HL-60/S4 treated with retinoic acid at 250 ng/mL for 4 days and 3 days (cell line): Measurements from ENCODE around the gene PRKACA.
"Not testable (repeated sequence)": the region's sequence is repeated elsewhere in the genome, so short reads cannot be mapped to it uniquely, and the experiment has no call there.

Experiments
- in situ Hi-C: fragments of 300-500 bp; cut with MboI; formaldehyde crosslinking; loops from 2 replicates; pipeline ENCODE4 v1.7.0; 2022; ENCODE audit warnings: low sequenced_read_pairs

Gene PRKACA

DNA sequence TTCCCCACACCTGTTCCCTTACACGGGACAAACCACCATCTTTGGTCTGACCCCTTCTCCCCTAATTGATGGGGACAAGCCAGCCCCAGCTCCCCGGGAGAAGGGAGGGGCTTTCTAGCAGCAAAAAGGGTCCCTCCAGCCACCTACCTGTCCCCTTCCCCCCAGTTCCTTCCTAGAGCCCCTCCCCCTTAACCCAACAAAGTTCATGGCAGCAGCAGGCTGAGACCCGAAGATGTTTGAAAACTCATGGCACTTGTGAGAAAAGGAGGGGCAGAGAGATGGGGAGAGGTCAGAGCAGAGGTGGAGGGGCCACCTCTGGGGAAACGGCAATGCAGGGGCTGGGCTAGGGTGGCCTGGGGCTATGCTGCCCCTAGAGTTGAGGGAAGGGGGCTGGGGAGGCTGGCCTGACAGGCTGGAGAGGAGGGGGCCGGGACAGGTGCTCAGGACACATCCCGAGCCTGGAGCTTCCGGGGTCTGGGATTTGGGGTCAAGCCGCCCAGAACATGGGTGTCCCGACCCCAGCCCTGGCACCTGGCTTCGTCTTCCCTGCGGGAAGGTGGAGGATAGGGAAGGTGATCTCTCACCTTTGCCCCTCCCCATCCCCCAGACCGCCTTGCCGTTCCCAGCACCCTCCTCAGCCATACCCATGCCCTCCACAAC, 31.3 kb upstream of the PRKACA start:
- in situ Hi-C loops, result no loop called here

DNA sequence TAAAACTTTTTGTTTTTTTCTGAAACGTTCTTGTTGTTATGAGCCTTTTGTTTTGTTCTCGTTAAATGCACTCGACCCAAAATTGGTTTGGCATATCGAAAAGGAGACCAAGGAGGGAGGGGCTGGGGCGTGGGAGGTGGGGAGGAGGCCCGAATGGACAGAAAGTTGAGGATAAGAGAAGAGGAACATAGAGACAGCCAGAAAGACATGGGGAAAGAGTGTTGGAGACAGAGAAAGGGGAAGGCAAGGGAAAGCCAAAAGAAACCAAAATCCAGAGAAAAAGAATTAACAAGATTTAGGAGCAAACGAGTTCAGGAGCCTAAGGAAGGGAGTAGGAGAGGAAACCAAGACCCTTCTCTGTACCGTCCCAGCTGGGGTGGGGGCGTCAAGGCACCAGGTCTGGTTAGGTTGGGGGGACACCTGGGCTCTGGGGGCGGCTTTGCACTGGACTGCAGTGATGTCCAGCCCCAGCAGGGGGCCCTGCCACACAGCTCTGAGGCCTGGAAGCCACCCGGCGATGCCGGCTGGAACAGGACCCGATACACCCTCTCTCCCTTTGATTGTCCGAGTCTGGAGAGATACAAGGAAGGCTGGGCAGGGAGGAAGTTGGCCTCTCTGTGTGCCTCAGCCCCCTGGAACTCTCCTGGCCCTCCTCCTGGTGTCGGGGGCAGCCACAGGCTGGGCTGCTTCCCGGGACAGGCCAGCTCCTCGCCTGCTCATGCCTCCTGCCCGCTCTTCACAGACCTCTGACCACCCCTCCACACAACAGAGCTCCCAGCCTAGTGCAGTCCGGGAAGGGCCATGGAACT, 30.4 kb upstream of the PRKACA start:
- in situ Hi-C loops, result no loop called here

DNA sequence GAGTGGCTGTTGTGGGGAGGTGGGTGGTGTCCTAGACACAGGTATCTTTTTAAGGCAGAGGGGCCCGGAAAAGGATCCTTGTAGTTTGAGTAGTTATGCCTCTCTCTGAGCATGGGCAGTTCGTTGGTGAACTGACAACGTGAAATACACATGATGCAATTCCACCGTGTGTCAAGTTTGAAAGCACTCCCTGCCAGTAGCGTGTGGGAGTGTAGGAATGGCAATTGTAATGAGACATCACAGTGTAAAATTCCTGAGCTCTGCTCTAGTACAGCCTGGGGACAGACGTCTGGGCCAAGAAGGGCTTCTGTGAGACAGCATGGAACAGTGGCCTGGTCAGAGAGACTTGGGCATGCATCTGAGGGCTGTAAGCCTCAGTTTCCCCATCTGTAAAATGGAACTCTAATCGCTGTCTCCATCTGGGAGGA, 29.2 kb upstream of the PRKACA start:
- in situ Hi-C loops, result no loop called here

DNA sequence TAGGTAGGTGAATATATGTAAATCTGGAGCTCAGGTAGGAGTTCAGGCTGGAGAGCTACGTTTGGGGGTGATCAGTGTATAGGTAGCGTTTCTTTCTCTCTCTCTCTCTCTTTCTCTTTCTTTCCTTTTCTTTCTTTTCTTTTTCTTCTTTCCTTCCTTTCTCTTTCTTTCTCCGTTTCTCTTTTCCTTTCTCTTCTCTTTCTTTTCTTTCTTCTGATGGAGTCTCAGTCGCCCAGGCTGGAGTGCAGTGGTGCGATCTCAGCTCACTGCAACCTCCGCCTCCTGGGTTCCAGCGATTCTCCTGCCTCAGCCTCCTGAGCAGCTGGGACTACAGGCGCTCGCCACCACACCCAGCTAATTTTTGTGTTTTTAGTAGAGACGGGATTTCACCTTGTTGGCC, 28.6 kb upstream of the PRKACA start:
- in situ Hi-C loops, result not testable (repeated sequence)

DNA sequence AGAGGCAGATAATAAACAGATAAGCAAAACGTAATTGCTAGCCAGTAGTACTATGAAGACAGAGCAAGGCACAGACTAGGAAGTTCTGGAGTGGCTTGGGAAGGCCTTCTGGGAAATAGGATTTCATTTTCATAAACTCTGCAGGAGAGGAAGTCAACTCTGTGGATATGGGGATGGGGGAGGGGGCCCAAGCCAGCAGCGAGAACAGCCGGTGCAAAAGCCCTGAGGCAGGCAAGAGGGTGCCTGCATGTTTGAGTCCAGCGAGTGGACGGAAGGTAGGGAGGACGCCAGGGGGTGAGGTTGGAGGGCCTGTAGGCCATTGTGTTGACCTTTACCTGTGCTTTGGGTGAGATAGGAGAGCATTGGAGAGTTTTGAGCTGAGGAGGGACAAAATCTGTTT, 27.8 kb upstream of the PRKACA start:
- in situ Hi-C loops, result no loop called here

DNA sequence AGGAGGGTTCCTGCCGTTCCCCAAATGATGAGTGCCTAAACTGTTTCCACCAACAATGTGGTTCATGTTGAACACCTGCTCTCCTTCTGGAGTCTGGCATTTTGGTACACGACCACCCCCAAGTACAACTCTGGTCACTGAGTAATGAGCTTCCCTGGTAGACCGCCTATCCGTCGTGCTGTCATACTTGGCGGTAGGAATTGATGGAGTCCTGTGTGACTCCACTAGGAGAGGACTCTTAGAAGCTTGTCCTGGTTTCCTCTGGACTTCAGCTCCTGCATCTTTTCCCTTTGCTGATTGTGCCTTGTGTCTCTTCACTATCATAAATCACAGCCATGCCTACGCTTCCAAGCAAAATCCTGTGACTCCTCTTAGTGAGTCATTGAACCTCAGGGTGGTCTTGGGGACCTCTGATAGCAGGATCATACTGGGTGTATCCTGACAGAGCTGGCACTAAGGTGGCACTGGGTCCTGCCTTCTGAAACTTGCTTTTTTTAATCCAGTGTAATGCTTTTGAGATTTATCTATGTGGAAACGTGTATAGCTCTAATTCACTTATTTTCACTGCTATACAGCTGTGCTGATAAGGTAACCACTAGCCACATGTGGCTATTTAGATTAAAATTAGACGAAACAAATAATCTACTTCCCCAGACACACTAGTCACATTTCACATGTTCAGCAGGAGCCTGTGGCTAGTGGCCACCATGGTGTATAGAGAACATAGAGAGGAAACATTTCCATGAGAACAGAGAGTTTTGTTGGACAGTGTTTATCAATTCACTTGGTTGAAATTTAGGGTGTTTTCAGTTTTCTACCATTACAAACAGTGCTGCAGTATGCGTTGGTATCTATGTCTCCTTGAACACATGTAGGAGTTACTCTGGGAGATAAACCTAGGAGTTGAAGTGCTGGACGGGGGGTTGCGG, 25.0 kb upstream of the PRKACA start:
- in situ Hi-C loops, result no loop called here

DNA sequence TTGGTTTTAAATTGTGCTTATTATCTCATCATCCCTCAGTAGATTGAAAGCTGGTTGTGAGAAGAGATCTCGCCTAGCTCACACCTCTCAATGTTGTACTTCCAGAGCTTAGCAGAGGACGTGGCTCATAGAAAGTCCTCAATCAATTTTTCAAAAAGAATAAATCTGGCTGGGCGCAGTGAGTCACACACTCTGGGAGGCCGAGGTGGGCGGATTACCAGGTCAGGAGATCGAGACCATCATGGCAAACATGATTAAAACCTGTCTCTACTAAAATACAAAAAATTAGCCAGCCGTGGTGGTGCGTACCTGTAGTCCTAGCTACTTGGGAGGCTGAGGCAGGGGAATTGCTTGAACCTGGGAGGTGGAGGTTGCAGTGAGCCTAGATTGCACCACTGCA, 23.5 kb upstream of the PRKACA start:
- in situ Hi-C loops, result no loop called here

DNA sequence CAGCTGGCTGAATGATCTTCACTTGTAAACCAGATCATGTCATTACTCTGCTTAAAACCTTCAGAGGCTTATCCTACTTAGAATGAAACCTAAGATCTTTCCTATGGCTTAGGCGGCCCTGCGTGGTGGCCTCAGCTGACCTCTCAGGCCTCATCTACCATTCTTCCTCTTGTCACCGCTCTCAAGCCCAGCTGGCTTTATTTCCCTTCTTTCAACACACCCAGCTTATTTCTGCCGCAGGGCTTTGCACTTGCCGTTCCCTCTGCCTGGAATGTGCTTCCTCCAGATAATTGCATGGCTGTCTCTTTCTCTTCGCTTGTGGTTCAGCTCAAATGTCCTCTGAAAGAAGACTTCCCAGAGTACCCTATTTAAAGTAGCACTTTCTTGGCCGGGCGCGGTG, 22.4 kb upstream of the PRKACA start:
- in situ Hi-C loops, result no loop called here

DNA sequence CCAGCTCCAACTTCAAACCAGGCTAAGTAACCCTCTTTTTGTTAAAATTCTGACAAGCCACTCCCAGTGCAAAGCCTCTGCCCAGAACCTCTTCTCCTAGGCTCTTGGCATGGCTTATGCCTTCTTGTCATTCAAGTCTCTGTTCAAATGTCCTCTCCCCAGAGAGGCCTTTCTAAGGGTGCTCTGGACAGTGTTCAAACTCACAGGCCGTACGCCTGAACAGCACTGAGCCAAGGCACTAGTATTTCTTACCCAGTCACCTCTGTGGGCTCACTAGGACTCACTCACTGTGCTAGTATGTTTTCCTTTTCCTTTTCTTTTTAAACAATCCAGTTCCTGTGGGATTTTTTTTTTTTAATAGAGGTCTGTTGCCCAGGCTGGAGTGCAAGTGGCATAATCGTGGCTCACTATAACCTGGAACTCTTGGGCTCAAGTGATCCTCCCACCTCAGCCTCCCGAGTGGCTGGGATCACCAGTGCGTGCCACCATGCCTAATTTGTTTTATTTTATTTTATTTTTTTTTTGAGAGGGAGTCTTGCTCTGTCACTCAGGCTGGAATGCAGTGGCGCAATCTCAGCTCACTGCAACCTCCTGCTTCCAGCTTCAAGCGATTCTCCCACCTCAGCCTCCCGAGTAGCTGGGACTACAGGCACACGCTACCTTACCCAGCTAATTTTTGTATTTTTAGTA, 21.2 kb upstream of the PRKACA start:
- in situ Hi-C loops, result no loop called here

DNA sequence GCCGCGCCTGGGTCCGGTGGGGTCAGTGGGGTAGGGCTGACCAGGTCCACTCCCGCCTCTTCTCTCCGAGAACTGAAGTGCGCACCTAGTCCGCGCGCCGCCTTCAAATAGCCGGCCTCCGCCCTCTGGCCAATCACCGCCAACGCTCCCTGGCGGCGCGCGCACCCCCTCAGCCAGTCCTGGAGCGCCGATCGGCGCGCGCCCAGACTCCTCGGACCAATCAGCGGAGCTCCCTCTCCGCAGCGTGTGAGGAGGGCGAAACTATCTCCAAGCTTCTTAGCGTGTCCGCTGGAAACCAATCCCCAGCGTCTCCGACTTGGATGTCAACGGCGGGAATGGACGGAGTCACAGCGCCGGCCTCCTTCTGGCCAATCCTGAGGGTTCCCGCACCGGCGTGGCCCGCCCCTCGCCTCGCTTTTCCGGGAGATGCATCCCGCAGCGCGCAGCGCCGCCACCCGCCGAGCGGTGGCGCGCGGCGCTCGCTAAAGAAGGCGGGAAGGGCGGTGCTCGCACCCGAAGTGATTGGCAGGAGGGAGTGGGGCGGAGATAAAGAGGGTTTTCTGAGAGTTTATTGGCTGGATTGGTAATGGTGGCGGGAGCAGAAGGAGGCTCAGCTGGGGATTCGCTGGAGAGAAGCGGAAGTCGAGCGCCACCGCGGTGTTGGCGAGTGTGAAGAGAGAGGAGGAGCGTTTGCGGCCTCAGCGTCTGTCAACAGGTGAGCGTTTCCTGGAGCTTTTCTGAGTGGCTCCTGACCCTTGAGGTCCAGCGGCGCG, 19.1 kb upstream of the PRKACA start, which contains the start of gene ASF1B:
ASF1B (minus strand) TSS at position 81 of the 773 bp plus-strand sequence. CDS start 133 bp downstream, outside the sequence.
- in situ Hi-C loops, result no loop called here

DNA sequence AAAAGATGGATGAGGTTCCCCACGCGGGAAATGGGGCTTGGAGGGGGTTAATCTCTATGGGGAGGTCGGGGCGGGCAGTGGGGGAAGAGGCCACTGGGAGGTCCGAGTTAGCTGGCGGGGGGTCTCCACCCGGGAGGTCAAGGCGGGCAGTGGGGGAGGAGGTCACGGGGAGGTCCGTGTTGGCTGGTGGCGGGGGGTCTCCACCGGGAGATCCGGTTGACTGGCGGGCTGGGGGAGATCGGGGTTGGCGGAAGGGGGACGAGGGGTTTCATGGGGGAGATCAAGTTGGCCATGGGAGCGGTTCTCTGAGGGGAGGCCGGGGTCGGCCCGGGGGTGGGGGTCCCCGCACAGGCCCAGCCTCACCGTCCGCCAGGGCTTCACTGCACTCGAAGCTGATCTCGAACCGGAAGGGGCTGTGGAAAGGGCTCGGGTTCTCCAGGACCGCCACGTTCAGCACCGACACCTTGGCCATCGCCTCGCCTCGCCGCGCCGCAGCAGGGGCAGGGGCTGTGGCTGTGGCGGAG, 18.5 kb upstream of the PRKACA start:
- in situ Hi-C loops, result no loop called here

DNA sequence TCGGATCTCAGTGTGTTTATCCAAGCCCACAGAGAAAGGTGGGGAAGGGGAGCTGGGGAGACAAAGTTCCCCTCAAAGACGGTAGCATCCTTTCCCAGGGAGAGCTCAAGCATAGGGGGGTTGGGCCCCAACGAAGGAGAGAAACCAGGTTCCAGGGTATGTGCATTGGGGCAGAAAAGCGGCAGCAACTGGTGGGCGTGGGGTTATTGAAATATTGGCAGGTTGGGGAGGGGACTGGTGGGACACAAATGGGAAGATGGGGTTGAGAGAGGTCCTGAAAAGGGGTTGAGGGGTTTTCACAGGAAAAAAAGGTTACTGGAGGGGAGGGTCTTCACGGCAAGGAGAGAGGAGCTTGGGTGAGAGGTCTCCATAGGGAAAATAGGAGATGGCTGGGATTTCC, 17.8 kb upstream of the PRKACA start:
- in situ Hi-C loops, result no loop called here

DNA sequence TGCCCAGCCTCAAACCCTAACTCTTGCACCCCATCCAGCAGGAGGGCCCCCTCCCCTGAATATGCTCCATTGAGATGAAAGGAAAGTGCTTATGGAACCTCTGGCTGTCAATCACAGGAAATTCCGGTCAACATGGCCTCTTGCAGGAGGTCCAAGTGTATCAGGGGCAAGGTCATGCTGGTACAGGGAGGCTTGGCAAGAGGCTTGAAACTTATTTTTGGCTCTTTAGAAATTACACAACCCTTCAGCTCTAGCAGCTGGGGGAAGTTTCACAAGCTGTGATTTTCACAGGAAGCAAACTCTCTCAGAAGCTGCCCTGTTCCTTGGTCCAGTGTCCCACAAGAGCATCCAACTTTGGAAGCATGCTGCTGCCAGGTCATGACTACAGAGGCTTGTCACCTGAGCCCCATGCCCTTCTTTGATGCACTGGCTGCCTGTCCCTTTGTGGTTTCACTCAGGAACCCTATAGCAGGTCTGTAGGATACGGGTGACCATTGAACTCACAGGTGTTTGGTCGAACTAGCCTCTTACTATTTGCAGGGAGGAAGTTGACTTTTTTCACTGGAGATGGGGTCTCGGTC, 10.5 kb upstream of the PRKACA start:
- in situ Hi-C loops, result no loop called here

DNA sequence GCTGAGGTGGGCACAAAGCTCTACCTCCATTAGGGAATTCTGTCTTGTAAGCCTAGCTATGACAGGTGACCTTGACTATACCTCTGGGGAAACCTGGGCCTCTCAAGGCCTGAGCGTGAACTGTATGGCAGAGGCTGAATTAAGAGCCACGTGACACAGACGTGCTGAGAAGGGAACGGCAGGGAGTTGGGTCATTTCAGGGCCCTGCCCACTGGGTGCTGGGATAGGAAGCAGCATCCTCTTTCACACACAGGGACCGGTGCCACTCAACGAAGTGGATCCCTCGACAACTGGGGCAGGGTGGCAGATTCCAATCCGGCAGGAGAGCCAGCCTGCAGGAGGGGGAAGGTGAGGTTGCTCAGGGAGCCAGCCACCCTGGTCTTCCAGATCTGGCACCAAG, 9.6 kb upstream of the PRKACA start:
- in situ Hi-C loops, result no loop called here

DNA sequence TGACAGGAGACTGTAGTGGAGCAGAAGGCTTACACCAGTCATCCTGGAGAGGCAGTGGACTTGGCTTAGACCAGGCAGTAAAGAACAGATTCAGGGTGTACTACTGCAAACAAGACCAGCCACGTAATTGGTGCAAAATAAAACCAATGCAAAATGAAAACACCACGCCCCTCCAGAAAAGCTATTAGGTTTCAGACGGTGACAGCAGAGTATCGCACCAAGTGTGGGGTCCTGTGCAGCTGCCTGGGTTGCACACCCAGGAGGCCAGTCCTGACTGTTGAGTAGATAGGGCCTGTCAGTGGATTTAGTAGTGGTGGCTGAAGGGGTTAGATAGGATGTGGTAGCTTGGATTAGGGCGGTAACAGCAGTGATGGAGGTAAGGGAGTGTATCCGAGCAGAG, 5.4 kb upstream of the PRKACA start:
- in situ Hi-C loops, result no loop called here

DNA sequence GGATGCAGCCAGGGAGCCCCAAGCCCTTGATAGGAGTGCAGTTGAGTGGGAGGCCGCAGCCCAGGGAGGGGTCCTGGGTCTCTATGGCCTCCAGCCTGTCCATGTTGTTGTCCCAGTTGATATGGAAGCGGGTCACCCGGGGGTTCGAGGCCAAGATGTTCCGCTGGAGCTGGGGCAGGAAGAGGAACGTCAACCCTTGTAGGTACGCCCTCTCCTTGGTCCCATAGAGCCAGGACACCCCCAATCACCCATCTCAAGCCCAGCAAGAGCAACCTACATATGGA, 2.9 kb upstream of the PRKACA start:
- in situ Hi-C loops, result no loop called here

DNA sequence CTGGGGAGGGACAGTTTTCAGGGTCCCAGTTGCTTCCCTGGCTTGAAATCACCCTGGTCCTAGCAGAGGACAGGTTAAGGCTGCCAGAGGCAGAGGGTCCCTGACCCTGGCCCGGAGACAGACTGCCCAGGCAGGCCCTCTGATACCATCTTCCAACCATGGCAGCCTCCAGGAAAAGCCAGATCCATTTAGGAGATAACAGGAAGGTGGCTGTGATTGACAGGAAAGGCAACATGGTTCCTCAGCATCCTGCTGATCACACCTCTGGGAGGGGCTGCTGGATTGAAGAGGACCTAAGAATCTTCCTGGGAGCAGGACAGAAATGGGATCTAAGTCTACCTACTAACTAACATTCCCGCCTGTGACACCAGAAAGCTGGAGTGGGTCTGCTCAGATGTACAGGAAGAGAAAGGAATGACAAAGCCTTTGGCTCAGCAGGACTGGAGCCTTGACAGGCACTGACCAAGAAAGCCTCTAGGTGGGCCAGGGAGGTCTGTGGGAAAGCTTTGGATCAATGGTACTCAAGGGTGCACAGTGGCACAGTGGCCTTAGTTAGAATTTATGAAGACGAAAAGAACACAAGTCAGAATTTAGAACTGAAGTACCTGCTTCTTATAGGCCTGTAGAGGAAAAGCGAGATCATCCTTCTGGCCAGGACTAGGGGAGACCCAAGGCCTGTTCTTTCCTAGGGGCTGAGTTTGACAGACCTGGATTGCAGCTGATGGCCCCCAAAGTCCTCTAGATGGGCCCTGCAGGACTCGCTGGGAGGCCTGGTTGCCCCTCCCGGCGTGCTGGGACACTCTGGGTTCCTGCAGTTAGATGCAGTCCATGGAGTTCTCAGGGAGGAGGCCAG, 2.3 kb upstream of the PRKACA start:
- in situ Hi-C loops, result no loop called here

DNA sequence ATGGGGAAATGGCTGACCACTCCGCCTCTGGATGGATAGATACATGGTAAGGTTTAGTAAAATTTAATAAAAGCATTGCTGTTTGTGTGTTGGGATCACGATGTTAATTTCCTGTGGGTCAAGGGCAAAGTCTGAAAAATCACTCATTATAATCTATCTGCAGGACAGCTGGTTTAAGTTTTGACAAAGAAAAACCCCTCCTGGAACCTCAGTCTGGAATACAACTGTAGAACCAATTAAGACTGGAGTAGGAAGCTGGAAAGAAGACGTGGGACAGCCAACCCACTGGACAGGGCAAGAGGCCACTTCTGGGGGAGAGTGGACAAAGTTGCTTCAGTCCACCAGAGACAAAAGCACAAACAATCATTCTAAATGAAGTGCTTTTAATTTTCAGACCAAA, 1.6 kb upstream of the PRKACA start:
- in situ Hi-C loops, result no loop called here
